GM23338 (cell line): Measurements from ENCODE around the gene WFS1. TPM values are rescaled to one million over a fixed set of nuclear protein-coding genes. Genes with fewer than 3 reads are reported as not detected.

Experiments used
- ATAC-seq: fragments of 200-7000 bp; cut with Tn5 transposase; 3 replicates; pipeline ENCODE4 v1.9.1; 2020
- DNase-seq: peaks from one replicate; pipeline ENCODE4 v3.0.0-alpha.2; 2015; ENCODE audit warnings: low spot score
- H2AFZ ChIP-seq: fragments of 200-600 bp; sonication (generic); 2 replicates; pipeline ENCODE4 v1.8.0; 2016; ENCODE audit warnings: antibody characterized with exemption, mild to moderate bottlenecking, moderate library complexity
- H3F3A ChIP-seq: fragments of 200-600 bp; sonication (generic); replicated peaks from 2 replicates; pipeline ENCODE4 v1.8.0; 2017; ENCODE audit warnings: antibody characterized with exemption, mixed run types, low read depth
- H3K27ac ChIP-seq: fragments of 200-600 bp; sonication (generic); 2 replicates; pipeline ENCODE4 v1.6.1; 2016; ENCODE audit warnings: low read depth
- H3K27me3 ChIP-seq: fragments of 200-600 bp; sonication (generic); 2 replicates; pipeline ENCODE4 v1.8.0; 2016; ENCODE audit warnings: mild to moderate bottlenecking, mixed run types, moderate library complexity; ENCODE audit not compliant: insufficient read depth
- H3K36me3 ChIP-seq: fragments of 200-600 bp; sonication (generic); 2 replicates; pipeline ENCODE4 v1.8.0; 2016; ENCODE audit warnings: mild to moderate bottlenecking; ENCODE audit not compliant: insufficient read depth
- H3K4me1 ChIP-seq: fragments of 200-600 bp; sonication (generic); 2 replicates; pipeline ENCODE4 v1.8.0; 2016; ENCODE audit warnings: mild to moderate bottlenecking, moderate library complexity; ENCODE audit not compliant: insufficient read depth
- H3K4me2 ChIP-seq: fragments of 200-600 bp; sonication (generic); 2 replicates; pipeline ENCODE4 v1.7.1; 2017; ENCODE audit warnings: mixed run types
- H3K4me3 ChIP-seq: fragments of 200-600 bp; sonication (generic); 2 replicates; pipeline ENCODE4 v1.6.1; 2016; ENCODE audit warnings: mixed run types
- H3K79me2 ChIP-seq: fragments of 200-600 bp; sonication (generic); replicated peaks from 2 replicates; pipeline ENCODE4 v1.8.0; 2017; ENCODE audit warnings: mild to moderate bottlenecking; ENCODE audit not compliant: insufficient read depth
- H3K9me2 ChIP-seq: fragments of 200-600 bp; sonication (generic); 2 replicates; pipeline ENCODE4 v1.8.0; 2017; ENCODE audit not compliant: insufficient read depth
- H4K20me1 ChIP-seq: fragments of 200-600 bp; sonication (generic); replicated peaks from 2 replicates; pipeline ENCODE4 v1.8.0; 2017; ENCODE audit warnings: mild to moderate bottlenecking; ENCODE audit not compliant: insufficient read depth
- H3K27ac Mint-ChIP-seq: 2 replicates; pipeline ENCODE4 v1.8.0; 2020; ENCODE audit warnings: inconsistent platforms, mild to moderate bottlenecking, moderate library complexity, mixed read lengths
- H3K27me3 Mint-ChIP-seq: 3 replicates; pipeline ENCODE4 v1.8.0; 2022; ENCODE audit warnings: low read depth, mild to moderate bottlenecking, moderate library complexity, mixed read lengths, inconsistent platforms; ENCODE audit not compliant: insufficient read depth, poor library complexity
- H3K36me3 Mint-ChIP-seq: 3 replicates; pipeline ENCODE4 v1.8.0; 2021; ENCODE audit warnings: low read depth, mild to moderate bottlenecking, inconsistent platforms, moderate library complexity, mixed read lengths
- H3K4me1 Mint-ChIP-seq: 3 replicates; pipeline ENCODE4 v1.8.0; 2020; ENCODE audit warnings: mild to moderate bottlenecking, inconsistent platforms, mixed read lengths
- H3K4me3 Mint-ChIP-seq: 3 replicates; pipeline ENCODE4 v1.8.0; 2021; ENCODE audit warnings: moderate library complexity, mild to moderate bottlenecking, inconsistent platforms, mixed read lengths
- H3K9me3 Mint-ChIP-seq: 3 replicates; pipeline ENCODE4 v1.8.0; 2020; ENCODE audit warnings: moderate library complexity, mild to moderate bottlenecking, inconsistent platforms, mixed read lengths
- CREB1 ChIP-seq: fragments of 250-450 bp; sonication (Bioruptor Pico); IDR thresholded peaks from 2 replicates; pipeline ENCODE4 v1.5.0; 2020; ENCODE audit warnings: low read depth, mild to moderate bottlenecking, moderate library complexity
- EZH2 ChIP-seq: fragments of 200-600 bp; sonication (generic); IDR thresholded peaks from one replicate; pipeline ENCODE4 v1.8.0; 2017; ENCODE audit warnings: antibody characterized with exemption, mild to moderate bottlenecking, low read depth; ENCODE audit not compliant: unreplicated experiment
- EZH2phosphoT487 ChIP-seq: fragments of 200-600 bp; sonication (generic); IDR thresholded peaks from one replicate; pipeline ENCODE4 v1.8.1; 2018; ENCODE audit warnings: antibody characterized with exemption; ENCODE audit not compliant: unreplicated experiment
- JUNB ChIP-seq: IDR thresholded peaks from one replicate; pipeline ENCODE4 v1.6.1; 2016; ENCODE audit warnings: antibody characterized with exemption; ENCODE audit not compliant: unreplicated experiment
- NANOG ChIP-seq: IDR thresholded peaks from 2 replicates; pipeline ENCODE4 v1.6.1; 2016; ENCODE audit warnings: antibody characterized with exemption, borderline replicate concordance
- POLR2AphosphoS5 ChIP-seq: IDR thresholded peaks from 2 replicates; pipeline ENCODE4 v1.6.1; 2016; ENCODE audit warnings: antibody characterized with exemption, low read depth
- STAT1 ChIP-seq: IDR thresholded peaks from one replicate; pipeline ENCODE4 v1.6.1; 2016; ENCODE audit warnings: antibody characterized with exemption; ENCODE audit not compliant: unreplicated experiment
- ZNF114 ChIP-seq: fragments of 250-450 bp; sonication (Bioruptor Pico); IDR thresholded peaks from 2 replicates; pipeline ENCODE4 v1.5.0; 2020; ENCODE audit warnings: mild to moderate bottlenecking, moderate library complexity
- ZNF331 ChIP-seq: fragments of 250-450 bp; sonication (Bioruptor Pico); IDR thresholded peaks from 2 replicates; pipeline ENCODE4 v1.5.0; 2020; ENCODE audit warnings: low read depth, mild to moderate bottlenecking, moderate library complexity
- polyA plus RNA-seq: library from polyadenylated mRNA; unstranded; fragments of >200 nt; fragmentation: Nextera tagmentation; extraction: Ambion mirVana; gene quantifications from 2 replicates; pipeline ENCODE4 v1.2.1, GENCODE V29; 2016
- total RNA-seq: library from RNA; depleted of rRNA; stranded (reverse); fragments of >200 nt; shearing (Covaris generic); gene quantifications from 2 replicates; pipeline ENCODE4 v1.2.3, GENCODE V29; 2014
- TF ChIP-seq, protein P1 (sequence below), 2 experiments: fragments of 200-600 bp in 1 of 2; sonication (generic) in 1 of 2; conservative IDR thresholded peaks; 2 replicates each; pipeline versions ENCODE4 v1.5.1 to v1.6.1; 2016 to 2017; ENCODE audit warnings: antibody characterized with exemption in 2 of 2, low read depth in 2 of 2, mild to moderate bottlenecking in 2 of 2, moderate library complexity in 1 of 2
- TF ChIP-seq, protein P2 (sequence below): IDR thresholded peaks from one replicate; pipeline ENCODE4 v1.6.1; 2018; ENCODE audit warnings: antibody characterized with exemption; ENCODE audit not compliant: unreplicated experiment
- TF ChIP-seq, protein P3 (sequence below): IDR thresholded peaks from 2 replicates; pipeline ENCODE4 v1.6.1; 2016; ENCODE audit warnings: antibody characterized with exemption

WFS1 gene
- total and polyA plus RNA-seq, 2 experiments from 2014 or later, result 24.7 to 45.4 TPM

DNA sequence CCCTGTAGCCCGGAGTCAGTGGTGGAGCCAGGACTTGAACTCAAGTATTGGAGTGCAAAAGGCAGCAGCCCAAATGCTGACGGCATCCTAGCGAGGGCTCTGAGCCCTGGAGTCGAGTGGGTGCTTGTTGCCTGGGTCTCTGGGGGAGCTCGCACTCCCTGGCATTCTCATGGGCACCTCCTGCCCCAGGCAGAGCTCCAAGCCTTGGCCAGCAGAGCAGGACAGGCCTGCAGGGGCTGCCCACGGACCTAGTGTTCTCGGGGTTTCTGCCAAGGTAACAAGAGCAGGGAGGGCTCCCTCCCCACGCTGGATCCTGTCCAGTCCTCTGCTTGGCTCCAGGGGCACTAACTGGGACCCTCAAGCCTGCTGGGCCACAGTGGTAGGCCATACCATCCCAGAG lies 17.6 kb upstream of the WFS1 start (continued):
- TF ChIP-seq NANOG, result no peak
- TF ChIP-seq, protein P1, sequence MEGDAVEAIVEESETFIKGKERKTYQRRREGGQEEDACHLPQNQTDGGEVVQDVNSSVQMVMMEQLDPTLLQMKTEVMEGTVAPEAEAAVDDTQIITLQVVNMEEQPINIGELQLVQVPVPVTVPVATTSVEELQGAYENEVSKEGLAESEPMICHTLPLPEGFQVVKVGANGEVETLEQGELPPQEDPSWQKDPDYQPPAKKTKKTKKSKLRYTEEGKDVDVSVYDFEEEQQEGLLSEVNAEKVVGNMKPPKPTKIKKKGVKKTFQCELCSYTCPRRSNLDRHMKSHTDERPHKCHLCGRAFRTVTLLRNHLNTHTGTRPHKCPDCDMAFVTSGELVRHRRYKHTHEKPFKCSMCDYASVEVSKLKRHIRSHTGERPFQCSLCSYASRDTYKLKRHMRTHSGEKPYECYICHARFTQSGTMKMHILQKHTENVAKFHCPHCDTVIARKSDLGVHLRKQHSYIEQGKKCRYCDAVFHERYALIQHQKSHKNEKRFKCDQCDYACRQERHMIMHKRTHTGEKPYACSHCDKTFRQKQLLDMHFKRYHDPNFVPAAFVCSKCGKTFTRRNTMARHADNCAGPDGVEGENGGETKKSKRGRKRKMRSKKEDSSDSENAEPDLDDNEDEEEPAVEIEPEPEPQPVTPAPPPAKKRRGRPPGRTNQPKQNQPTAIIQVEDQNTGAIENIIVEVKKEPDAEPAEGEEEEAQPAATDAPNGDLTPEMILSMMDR (conservative IDR thresholded peaks at IDR 0.05; ENCODE audit: low read depth in 2 of 2), result no peak
- TF ChIP-seq EZH2, result no peak
- TF ChIP-seq ZNF331, result no peak

DNA sequence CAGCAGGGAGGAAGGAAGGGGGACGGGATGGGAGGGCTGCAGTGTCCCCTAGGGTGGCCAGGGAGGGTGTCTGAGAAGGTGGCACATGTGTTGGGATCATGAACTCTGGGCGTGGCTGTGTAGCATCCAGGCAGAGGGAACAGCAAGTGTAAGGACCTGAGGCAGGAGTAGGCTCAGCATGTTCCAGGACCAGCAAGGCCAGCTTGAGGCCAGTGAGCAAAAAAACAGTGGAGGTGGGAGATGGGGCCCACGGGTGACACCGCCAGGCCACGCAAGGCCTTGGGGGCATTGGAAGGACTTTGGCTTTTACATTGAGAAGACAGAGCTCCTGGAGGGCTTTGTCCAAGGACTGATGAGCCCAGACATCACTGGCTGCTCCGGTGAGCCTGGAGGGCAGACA lies 16.5 kb upstream of the WFS1 start:
- Histone ChIP-seq H2AFZ (no peak overlapping the region), H3K36me3 (no peaks in the 10 kb centered on the region), H3K27me3 (no peaks in the 10 kb centered on the region), H3F3A (no peaks in the 10 kb centered on the region), H3K4me2 (no peak overlapping the region), H3K9me2 (no peaks in the 10 kb centered on the region), H4K20me1 (no peaks in the 10 kb centered on the region), H3K79me2 (no peaks in the 10 kb centered on the region), H3K4me1 (peaks cover 4% of the 10 kb centered on the region; the same call in 1 of the 2 replicates), H3K4me3 (no peak overlapping the region), H3K27ac (no peak overlapping the region)
- no peak overlapping the region for H3K27ac Mint-ChIP-seq
- H3K27me3 Mint-ChIP-seq, result peaks cover 8% of the 10 kb centered on the region
- no peaks in the 10 kb centered on the region for H3K36me3 Mint-ChIP-seq
- TF ChIP-seq ZNF114 (CRISPR knock-in tag) (no peak), EZH2phosphoT487 (no peak), STAT1 (no peak), JUNB (no peak)
- TF ChIP-seq, protein P1 (conservative IDR thresholded peaks at IDR 0.05; ENCODE audit: low read depth in 2 of 2), result no peak
- H3K4me3 Mint-ChIP-seq, result no peak overlapping the region
- H3K9me3 Mint-ChIP-seq, result no peaks in the 10 kb centered on the region
- ATAC-seq (no peak), DNase-seq (no peak)
- peaks cover 26% of the 10 kb centered on the region for H3K4me1 Mint-ChIP-seq

DNA sequence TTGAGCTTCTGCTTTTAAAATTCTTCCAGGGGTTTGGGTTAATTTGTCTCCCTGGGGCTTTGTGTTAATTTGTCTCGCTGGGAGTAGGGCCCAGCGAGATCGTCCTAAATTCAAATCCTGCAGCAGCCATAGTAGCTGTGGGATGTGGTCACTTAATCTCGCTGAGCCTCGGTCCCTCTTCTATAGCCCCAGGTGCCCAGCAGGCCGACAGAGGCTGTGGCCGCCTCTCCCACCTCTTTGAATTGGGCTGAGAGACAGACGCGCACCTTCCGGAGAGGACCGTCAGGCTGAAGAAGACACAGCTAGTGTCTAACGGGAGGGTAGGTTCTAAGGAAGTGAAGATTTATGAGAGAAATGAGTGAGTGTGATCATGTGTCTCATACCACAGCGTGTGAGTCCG lies 15.7 kb upstream of the WFS1 start:
- Histone ChIP-seq H3K9me2 (no peaks in the 10 kb centered on the region), H3K79me2 (no peaks in the 10 kb centered on the region), H3K27me3 (no peaks in the 10 kb centered on the region), H3K27ac (no peak overlapping the region), H3K4me1 (peaks cover 4% of the 10 kb centered on the region; the same call in 1 of the 2 replicates), H3F3A (no peaks in the 10 kb centered on the region), H3K4me2 (no peak overlapping the region), H2AFZ (no peak overlapping the region), H3K36me3 (no peaks in the 10 kb centered on the region), H3K4me3 (no peak overlapping the region), H4K20me1 (no peaks in the 10 kb centered on the region)
- no peak for ATAC-seq
- Mint-ChIP-seq H3K4me1 (peaks cover 18% of the 10 kb centered on the region), H3K27ac (no peak overlapping the region), H3K9me3 (no peaks in the 10 kb centered on the region), H3K27me3 (peaks cover 8% of the 10 kb centered on the region), H3K36me3 (no peaks in the 10 kb centered on the region), H3K4me3 (no peak overlapping the region)
- no peak for DNase-seq
- TF ChIP-seq JUNB (no peak), NANOG (no peak), EZH2 (no peak), POLR2AphosphoS5 (no peak), STAT1 (no peak), ZNF114 (CRISPR knock-in tag) (no peak), EZH2phosphoT487 (no peak), CREB1 (CRISPR knock-in tag) (no peak)
- TF ChIP-seq, protein P2, sequence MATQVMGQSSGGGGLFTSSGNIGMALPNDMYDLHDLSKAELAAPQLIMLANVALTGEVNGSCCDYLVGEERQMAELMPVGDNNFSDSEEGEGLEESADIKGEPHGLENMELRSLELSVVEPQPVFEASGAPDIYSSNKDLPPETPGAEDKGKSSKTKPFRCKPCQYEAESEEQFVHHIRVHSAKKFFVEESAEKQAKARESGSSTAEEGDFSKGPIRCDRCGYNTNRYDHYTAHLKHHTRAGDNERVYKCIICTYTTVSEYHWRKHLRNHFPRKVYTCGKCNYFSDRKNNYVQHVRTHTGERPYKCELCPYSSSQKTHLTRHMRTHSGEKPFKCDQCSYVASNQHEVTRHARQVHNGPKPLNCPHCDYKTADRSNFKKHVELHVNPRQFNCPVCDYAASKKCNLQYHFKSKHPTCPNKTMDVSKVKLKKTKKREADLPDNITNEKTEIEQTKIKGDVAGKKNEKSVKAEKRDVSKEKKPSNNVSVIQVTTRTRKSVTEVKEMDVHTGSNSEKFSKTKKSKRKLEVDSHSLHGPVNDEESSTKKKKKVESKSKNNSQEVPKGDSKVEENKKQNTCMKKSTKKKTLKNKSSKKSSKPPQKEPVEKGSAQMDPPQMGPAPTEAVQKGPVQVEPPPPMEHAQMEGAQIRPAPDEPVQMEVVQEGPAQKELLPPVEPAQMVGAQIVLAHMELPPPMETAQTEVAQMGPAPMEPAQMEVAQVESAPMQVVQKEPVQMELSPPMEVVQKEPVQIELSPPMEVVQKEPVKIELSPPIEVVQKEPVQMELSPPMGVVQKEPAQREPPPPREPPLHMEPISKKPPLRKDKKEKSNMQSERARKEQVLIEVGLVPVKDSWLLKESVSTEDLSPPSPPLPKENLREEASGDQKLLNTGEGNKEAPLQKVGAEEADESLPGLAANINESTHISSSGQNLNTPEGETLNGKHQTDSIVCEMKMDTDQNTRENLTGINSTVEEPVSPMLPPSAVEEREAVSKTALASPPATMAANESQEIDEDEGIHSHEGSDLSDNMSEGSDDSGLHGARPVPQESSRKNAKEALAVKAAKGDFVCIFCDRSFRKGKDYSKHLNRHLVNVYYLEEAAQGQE, result no peak
- TF ChIP-seq, protein P3, sequence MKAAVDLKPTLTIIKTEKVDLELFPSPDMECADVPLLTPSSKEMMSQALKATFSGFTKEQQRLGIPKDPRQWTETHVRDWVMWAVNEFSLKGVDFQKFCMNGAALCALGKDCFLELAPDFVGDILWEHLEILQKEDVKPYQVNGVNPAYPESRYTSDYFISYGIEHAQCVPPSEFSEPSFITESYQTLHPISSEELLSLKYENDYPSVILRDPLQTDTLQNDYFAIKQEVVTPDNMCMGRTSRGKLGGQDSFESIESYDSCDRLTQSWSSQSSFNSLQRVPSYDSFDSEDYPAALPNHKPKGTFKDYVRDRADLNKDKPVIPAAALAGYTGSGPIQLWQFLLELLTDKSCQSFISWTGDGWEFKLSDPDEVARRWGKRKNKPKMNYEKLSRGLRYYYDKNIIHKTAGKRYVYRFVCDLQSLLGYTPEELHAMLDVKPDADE, result no peak
